ENCODE data around the gene COX5A. TPM values are rescaled to one million over a fixed set of nuclear protein-coding genes. Genes with fewer than 3 reads are reported as not detected.

Gene COX5A
- total and polyA plus RNA-seq, 4 donors: 72.6 to 222 (median 104) TPM

DNA sequence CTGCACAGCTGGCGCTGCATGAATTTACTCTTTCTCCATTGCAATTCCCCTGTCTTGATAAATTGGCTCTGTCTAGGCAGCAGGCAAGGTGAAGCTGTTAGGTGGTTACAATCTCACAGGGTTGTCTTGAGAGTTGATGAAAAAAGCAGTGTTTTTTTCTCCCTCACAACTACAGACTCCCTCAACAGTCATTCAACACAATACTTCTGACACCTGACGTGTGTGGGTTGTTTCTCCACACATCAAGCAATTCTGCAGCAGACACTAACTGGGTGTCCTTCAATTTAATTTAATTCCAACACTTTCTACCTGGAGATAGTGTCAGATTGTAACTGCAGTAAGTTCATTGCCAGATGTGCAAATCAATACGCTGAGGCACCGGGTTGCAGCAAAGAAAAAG is 59.6 kb downstream of the COX5A start:
- ATAC-seq (ENCODE audit: low FRiP score) (no peak), DNase-seq (no peak)
- H3K36me3 ChIP-seq (ENCODE audit: control insufficient read depth in 1 of 2, insufficient read depth in 2 of 2, low read length in 1 of 2): no peaks in the 10 kb centered on the region
- no peaks in the 10 kb centered on the region for H3K27me3 ChIP-seq (ENCODE audit: control insufficient read depth in 1 of 2, insufficient read depth in 2 of 2, low read length in 1 of 2)
- intact Hi-C loops (cut with DNase I): no loop called here
- H3K4me3 ChIP-seq (ENCODE audit: low read length in 2 of 2): no peak overlapping the region
- no peaks in the 10 kb centered on the region for H3K9me3 ChIP-seq (ENCODE audit: control insufficient read depth, low read length)
- H3K27ac ChIP-seq (ENCODE audit: low read depth in 1 of 2, low read length in 2 of 2): no peak overlapping the region
- H3K4me1 ChIP-seq (ENCODE audit: control insufficient read depth in 1 of 2, insufficient read depth in 2 of 2, low read length in 2 of 2): no peaks in the 10 kb centered on the region
- WGBS, 2 donors: 85 to 89% methylated on average over 4 of the region's 4 CpGs

DNA sequence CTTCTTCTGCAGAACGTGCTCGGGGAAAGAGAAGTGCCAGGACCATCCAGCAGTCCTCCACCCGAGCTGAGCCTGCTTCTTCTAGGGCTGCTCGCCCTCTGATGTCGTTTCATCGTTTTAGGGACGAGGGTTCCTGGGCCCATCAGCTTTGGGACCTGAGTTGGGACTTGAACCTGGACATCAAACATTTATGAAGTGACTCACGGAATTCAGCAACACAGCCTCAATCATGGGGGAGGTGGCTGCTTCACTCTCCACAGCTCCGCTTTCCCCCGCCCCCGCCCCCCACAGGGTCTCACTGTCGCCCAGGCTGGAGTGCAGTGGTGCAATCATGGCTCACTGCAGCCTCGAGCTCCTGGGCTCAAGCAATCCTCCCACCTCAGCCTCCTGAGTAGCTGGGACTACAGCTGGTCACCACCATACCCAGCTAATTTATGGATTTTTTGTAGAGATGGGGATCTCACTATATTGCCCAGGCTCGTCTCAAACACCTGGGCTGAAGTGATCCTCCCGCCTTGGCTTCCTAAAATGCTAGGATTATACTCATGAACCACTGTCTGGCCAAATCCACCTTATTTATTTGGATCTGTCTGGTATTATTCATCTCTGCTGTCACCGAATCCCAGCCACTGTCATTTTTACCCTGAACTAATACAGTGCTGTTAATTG is 64.0 kb downstream of the COX5A start:
- peak overlapping the region in 1 of 2 donors; percentile 21 for H3K4me3 ChIP-seq (ENCODE audit: low read length in 2 of 2)
- peak; percentile 30 for ATAC-seq (ENCODE audit: low FRiP score)
- intact Hi-C loops (cut with DNase I): loop anchor here in 1 of 2 donors (5.0 kb wide), 1 partner anchor 33 kb away; the partner anchor contains the start of gene FAM219B
- H3K27me3 ChIP-seq (ENCODE audit: control insufficient read depth in 1 of 2, insufficient read depth in 2 of 2, low read length in 1 of 2): no peaks in the 10 kb centered on the region
- H3K4me1 ChIP-seq (ENCODE audit: control insufficient read depth in 1 of 2, insufficient read depth in 2 of 2, low read length in 2 of 2): peaks cover 0 to 2% of the 10 kb centered on the region in 2 donors
- DNase-seq: no peak
- H3K27ac ChIP-seq (ENCODE audit: low read depth in 1 of 2, low read length in 2 of 2): no peak overlapping the region
- no peaks in the 10 kb centered on the region for H3K9me3 ChIP-seq (ENCODE audit: control insufficient read depth, low read length)
- H3K36me3 ChIP-seq (ENCODE audit: control insufficient read depth in 1 of 2, insufficient read depth in 2 of 2, low read length in 1 of 2): no peaks in the 10 kb centered on the region
- WGBS, 2 donors: 23 to 27% methylated on average over 16 of the region's 16 CpGs

DNA sequence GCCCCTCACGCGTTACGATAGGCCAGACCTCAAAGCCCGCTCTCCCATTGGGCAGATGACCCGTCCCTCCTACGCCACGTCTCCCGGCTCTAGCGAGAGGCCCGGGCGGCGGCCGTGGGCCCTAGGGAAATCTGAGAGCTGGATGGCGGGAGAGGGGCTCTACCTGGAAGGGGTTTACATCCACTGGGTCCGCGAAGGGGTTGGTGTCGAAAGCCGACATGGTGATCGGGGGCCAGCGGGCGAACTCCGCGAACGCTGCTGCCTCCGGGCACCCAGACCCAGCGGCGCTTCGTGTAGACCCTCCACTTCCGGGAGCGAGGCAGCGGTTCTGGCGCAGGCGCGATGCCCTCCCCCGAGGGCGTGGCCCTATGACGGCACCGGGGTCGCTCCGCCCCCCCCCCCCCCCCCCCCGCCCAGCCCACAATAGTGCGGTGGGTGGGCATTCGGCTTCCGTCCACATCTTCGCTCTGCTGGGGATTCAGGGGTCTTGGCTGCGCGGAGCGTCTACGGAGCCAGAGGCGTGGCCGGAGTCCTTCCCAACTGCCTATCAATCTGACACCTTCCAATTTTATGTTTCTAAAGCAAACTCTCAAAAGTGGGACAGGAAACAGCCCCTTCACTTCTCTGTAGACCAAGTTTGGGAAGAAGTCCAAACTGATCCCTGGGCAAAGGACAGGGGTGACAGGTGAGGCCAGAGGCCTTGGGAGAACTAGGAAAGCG is 64.7 kb downstream of the COX5A start, which contains the start of gene SCAMP2:
Gene SCAMP2, minus strand, starts transcription at position 330 of the 720 bp plus-strand sequence. Its CDS starts 110 bp downstream, at position 220.
- peak within 1 kb of the TSS in 1 of 2 donors; percentile 60 for H3K27ac ChIP-seq (ENCODE audit: low read depth in 1 of 2, low read length in 2 of 2)
- H3K27me3 ChIP-seq (ENCODE audit: control insufficient read depth in 1 of 2, insufficient read depth in 2 of 2, low read length in 1 of 2): no peaks in the 10 kb centered on the region
- H3K4me3 ChIP-seq (ENCODE audit: low read length in 2 of 2): peak within 1 kb of the TSS; percentile 70 to 76
- H3K9me3 ChIP-seq (ENCODE audit: control insufficient read depth, low read length): no peaks in the 10 kb centered on the region
- H3K4me1 ChIP-seq (ENCODE audit: control insufficient read depth in 1 of 2, insufficient read depth in 2 of 2, low read length in 2 of 2): peaks cover 0 to 2% of the 10 kb centered on the region in 2 donors
- DNase-seq (peak; percentile 96 to 98), ATAC-seq (ENCODE audit: low FRiP score) (peak; percentile 97)
- 0 to 1% methylated on average over 28 to 52 of the region's 52 CpGs for WGBS, 2 donors
- intact Hi-C loops (cut with DNase I): loop anchor here in 1 of 2 donors (5.0 kb wide), 1 partner anchor 34 kb away; the partner anchor contains the start of gene FAM219B
- no peaks in the 10 kb centered on the region for H3K36me3 ChIP-seq (ENCODE audit: control insufficient read depth in 1 of 2, insufficient read depth in 2 of 2, low read length in 1 of 2)

DNA sequence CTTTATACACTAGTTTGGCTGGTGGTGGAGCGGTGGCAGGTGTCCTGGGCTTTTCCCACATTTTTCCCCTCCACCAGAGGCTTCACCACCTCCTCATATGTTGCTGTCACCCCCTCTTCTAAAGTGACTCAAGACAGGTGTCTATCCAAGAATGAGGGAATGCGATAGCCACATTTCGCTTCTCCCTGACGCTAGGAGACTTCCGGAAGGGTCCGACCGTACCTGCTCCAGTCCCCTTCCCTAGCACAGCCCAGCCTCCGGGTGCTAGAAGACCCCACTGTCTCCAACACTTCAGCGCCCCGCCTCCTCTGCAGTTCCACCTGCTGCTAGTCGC is 65.2 kb downstream of the COX5A start:
- intact Hi-C loops (cut with DNase I): loop anchor here in 1 of 2 donors (5.0 kb wide), 1 partner anchor 35 kb away; the partner anchor contains the start of gene FAM219B
- no peak for ATAC-seq (ENCODE audit: low FRiP score)
- no peak for DNase-seq
- H3K9me3 ChIP-seq (ENCODE audit: control insufficient read depth, low read length): no peaks in the 10 kb centered on the region
- H3K4me3 ChIP-seq (ENCODE audit: low read length in 2 of 2): peak overlapping the region; percentile 70 to 76
- peaks cover 0 to 2% of the 10 kb centered on the region in 2 donors for H3K4me1 ChIP-seq (ENCODE audit: control insufficient read depth in 1 of 2, insufficient read depth in 2 of 2, low read length in 2 of 2)
- H3K27me3 ChIP-seq (ENCODE audit: control insufficient read depth in 1 of 2, insufficient read depth in 2 of 2, low read length in 1 of 2): no peaks in the 10 kb centered on the region
- 0 to 1% methylated on average over 11 of the region's 11 CpGs for WGBS, 2 donors
- no peaks in the 10 kb centered on the region for H3K36me3 ChIP-seq (ENCODE audit: control insufficient read depth in 1 of 2, insufficient read depth in 2 of 2, low read length in 1 of 2)
- H3K27ac ChIP-seq (ENCODE audit: low read depth in 1 of 2, low read length in 2 of 2): peak overlapping the region in 1 of 2 donors; percentile 60

DNA sequence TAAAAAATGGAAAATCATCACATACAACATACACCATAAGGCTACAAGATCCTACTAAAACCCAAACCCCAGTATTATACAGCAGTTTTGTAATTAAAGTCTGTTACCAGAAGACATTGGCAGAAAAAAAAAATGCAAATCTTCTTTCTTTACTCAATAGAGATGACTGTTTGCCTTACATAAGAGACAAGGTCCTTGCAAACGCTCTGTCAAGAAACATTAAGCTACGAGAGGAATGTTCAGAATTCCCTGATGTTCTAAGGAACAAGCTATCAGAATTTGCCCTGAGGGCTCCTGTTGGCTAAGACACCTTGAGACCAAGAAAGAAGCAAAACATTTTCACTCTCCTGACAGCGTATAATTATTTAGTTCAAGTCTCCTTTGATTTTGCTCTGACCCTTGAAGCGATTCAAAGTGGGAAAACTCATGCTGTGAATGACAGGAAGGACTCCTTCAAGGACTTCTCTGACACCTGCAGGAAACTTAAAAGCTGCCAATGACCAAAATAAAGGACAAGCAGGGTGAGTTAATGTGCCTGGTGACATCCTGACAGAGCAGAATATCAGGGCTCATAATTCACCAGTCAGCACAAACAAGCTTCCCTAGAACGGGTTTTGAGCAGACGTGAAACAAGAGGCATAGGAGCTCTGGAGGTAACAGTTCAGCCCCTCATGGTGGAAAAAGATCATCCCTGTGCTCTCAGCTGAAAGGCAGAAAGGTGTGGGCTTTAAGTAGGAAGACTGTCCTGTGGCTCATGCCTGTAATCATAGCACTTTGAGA is 67.2 kb downstream of the COX5A start:
- no peak for DNase-seq
- Histone ChIP-seq H3K9me3 (ENCODE audit: control insufficient read depth, low read length) (no peaks in the 10 kb centered on the region), H3K27ac (ENCODE audit: low read depth in 1 of 2, low read length in 2 of 2) (no peak overlapping the region), H3K4me3 (ENCODE audit: low read length in 2 of 2) (no peak overlapping the region), H3K36me3 (ENCODE audit: control insufficient read depth in 1 of 2, insufficient read depth in 2 of 2, low read length in 1 of 2) (no peaks in the 10 kb centered on the region), H3K4me1 (ENCODE audit: control insufficient read depth in 1 of 2, insufficient read depth in 2 of 2, low read length in 2 of 2) (peaks cover 0 to 2% of the 10 kb centered on the region in 2 donors), H3K27me3 (ENCODE audit: control insufficient read depth in 1 of 2, insufficient read depth in 2 of 2, low read length in 1 of 2) (no peaks in the 10 kb centered on the region)
- no peak for ATAC-seq (ENCODE audit: low FRiP score)
- intact Hi-C loops (cut with DNase I): loop anchor here in 1 of 2 donors (5.0 kb wide), 1 partner anchor 37 kb away; the partner anchor contains the start of gene FAM219B
- 41 to 47% methylated on average over 6 of the region's 6 CpGs for WGBS, 2 donors

Other genes starting within 250 kb of the COX5A start
- gene EDC3, start 242.0 kb downstream of the COX5A start, total RNA-seq: 10 to 100 TPM; 30.8 TPM
- gene EDC3, start 242.0 kb downstream of the COX5A start, polyA plus RNA-seq: 10 to 100 TPM; 13.4 to 17.7 TPM
- gene CYP1A1, start 212.5 kb downstream of the COX5A start, total RNA-seq: 1 to 10 TPM in 1 of 2 donors, not detected in 1; 2.3 TPM
- gene CYP1A1, start 212.5 kb downstream of the COX5A start, polyA plus RNA-seq: 1 to 10 TPM; 1.0 to 6.4 TPM
- not detected for gene CYP1A2, start 189.2 kb downstream of the COX5A start, total RNA-seq
- gene CYP1A2, start 189.2 kb downstream of the COX5A start, polyA plus RNA-seq: not detected
- gene CSK, start 156.0 kb downstream of the COX5A start, total RNA-seq: 10 to 100 TPM; 34.9 to 55.2 TPM
- gene CSK, start 156.0 kb downstream of the COX5A start, polyA plus RNA-seq: 10 to 100 TPM; 21.8 to 29.8 TPM
- under 1 TPM in 1 of 2 donors, not detected in 1; 0.30 TPM for gene LMAN1L, start 125.2 kb downstream of the COX5A start, total RNA-seq
- under 1 TPM in 1 of 2 donors, not detected in 1; 0.15 TPM for gene LMAN1L, start 125.2 kb downstream of the COX5A start, polyA plus RNA-seq
- not detected for gene CPLX3, start 111.4 kb downstream of the COX5A start, total RNA-seq
- gene CPLX3, start 111.4 kb downstream of the COX5A start, polyA plus RNA-seq: under 1 TPM; 0.05 to 0.13 TPM
- 10 to 100 TPM; 19.3 to 31.6 TPM for gene ULK3, start 94.9 kb downstream of the COX5A start, total RNA-seq
- 10 to 100 TPM; 17.7 to 43.6 TPM for gene ULK3, start 94.9 kb downstream of the COX5A start, polyA plus RNA-seq
- gene SCAMP2, start 64.7 kb downstream of the COX5A start, total RNA-seq: 10 to 100 TPM; 62.2 to 65.0 TPM
- gene SCAMP2, start 64.7 kb downstream of the COX5A start, polyA plus RNA-seq: 10 to 100 TPM; 21.8 to 30.4 TPM
- 10 to 100 TPM; 24.4 to 31.1 TPM for gene MPI, start 48.0 kb downstream of the COX5A start, total RNA-seq
- 10 to 100 TPM; 21.3 to 28.0 TPM for gene MPI, start 48.0 kb downstream of the COX5A start, polyA plus RNA-seq
- 10 to 100 TPM; 64.7 to 88.4 TPM for gene FAM219B, start 31.2 kb downstream of the COX5A start, total RNA-seq
- 10 to 100 TPM; 29.6 to 61.2 TPM for gene FAM219B, start 31.2 kb downstream of the COX5A start, polyA plus RNA-seq
- gene RPP25, start 18.7 kb upstream of the COX5A start, total RNA-seq: 1 to 10 TPM; 3.6 to 5.8 TPM
- 1 to 10 TPM; 2.7 to 6.5 TPM for gene RPP25, start 18.7 kb upstream of the COX5A start, polyA plus RNA-seq
- 1 to 10 TPM; 3.7 to 5.8 TPM for gene SCAMP5, start 57.5 kb upstream of the COX5A start, total RNA-seq
- gene SCAMP5, start 57.5 kb upstream of the COX5A start, polyA plus RNA-seq: 1 to 10 TPM in 1 of 2 donors, under 1 TPM in 1; 0.64 to 9.4 TPM
- 10 to 100 TPM in 1 of 2 donors, 1 to 10 TPM in 1; 8.2 to 16.5 TPM for gene PPCDC, start 85.5 kb upstream of the COX5A start, total RNA-seq
- 10 to 100 TPM; 13.8 to 22.6 TPM for gene PPCDC, start 85.5 kb upstream of the COX5A start, polyA plus RNA-seq